Karpas-422 (cell line): ENCODE results near the gene CCDC57. TPM values are rescaled to one million over a fixed set of nuclear protein-coding genes. Genes with fewer than 3 reads are reported as not detected.
"Not testable (repeated sequence)": the region's sequence is repeated elsewhere in the genome, so short reads cannot be mapped to it uniquely, and the experiment has no call there.

Experiments used
- DNase-seq: peaks from one replicate; pipeline ENCODE4 v3.0.0-alpha.2; 2015
- H2AFZ ChIP-seq: fragments of 200-600 bp; sonication (generic); 2 replicates; pipeline ENCODE4 v1.6.1; 2014; ENCODE audit warnings: antibody characterized with exemption, low read length, mixed read lengths
- H3K27ac ChIP-seq: fragments of 200-600 bp; sonication (generic); 2 replicates; pipeline ENCODE4 v1.5.1; 2014; ENCODE audit warnings: mild to moderate bottlenecking, low read length, moderate library complexity
- H3K27me3 ChIP-seq: fragments of 200-600 bp; sonication (generic); 2 replicates; pipeline ENCODE4 v1.6.1; 2014; ENCODE audit warnings: low read length, mixed read lengths
- H3K36me3 ChIP-seq: fragments of 200-600 bp; sonication (generic); 2 replicates; pipeline ENCODE4 v1.6.1; 2014; ENCODE audit warnings: low read length, mixed read lengths; ENCODE audit not compliant: insufficient read depth
- H3K4me1 ChIP-seq: fragments of 200-600 bp; sonication (generic); 2 replicates; pipeline ENCODE4 v1.6.1; 2014; ENCODE audit warnings: mild to moderate bottlenecking, low read length, mixed read lengths
- H3K4me2 ChIP-seq: fragments of 200-600 bp; sonication (generic); 2 replicates; pipeline ENCODE4 v1.6.1; 2014; ENCODE audit warnings: low read length, low read depth, mild to moderate bottlenecking; ENCODE audit not compliant: poor library complexity, severe bottlenecking
- H3K4me3 ChIP-seq: fragments of 200-600 bp; sonication (generic); 2 replicates; pipeline ENCODE4 v1.5.1; 2014; ENCODE audit warnings: mild to moderate bottlenecking, antibody characterized with exemption, low read length, mixed read lengths
- H3K79me2 ChIP-seq: fragments of 200-600 bp; sonication (generic); 2 replicates; pipeline ENCODE4 v1.6.1; 2014; ENCODE audit warnings: mild to moderate bottlenecking, low read length, mixed read lengths
- H3K9ac ChIP-seq: fragments of 200-600 bp; sonication (generic); 2 replicates; pipeline ENCODE4 v1.6.0; 2014; ENCODE audit warnings: low read length
- H3K9me2 ChIP-seq: fragments of 200-600 bp; sonication (generic), shearing (Covaris generic); replicated peaks from 2 replicates; pipeline ENCODE4 v1.6.0; 2014; ENCODE audit warnings: mild to moderate bottlenecking, low read length, moderate library complexity; ENCODE audit not compliant: insufficient read depth
- H3K9me3 ChIP-seq: fragments of 300-700, 200-600 bp; sonication (generic); 2 replicates; pipeline ENCODE4 v1.6.1; 2014; ENCODE audit warnings: low read length, mixed read lengths
- H4K20me1 ChIP-seq: fragments of 200-600 bp; sonication (generic); 2 replicates; pipeline ENCODE4 v1.6.1; 2014; ENCODE audit warnings: mild to moderate bottlenecking, antibody characterized with exemption, low read length, low read depth; ENCODE audit not compliant: insufficient read depth
- total RNA-seq: library from RNA; depleted of rRNA; stranded (reverse); fragments of >200 nt; shearing (Covaris generic); gene quantifications from 2 replicates; pipeline ENCODE4 v1.2.3, GENCODE V29; 2014; ENCODE audit warnings: low replicate concordance; rRNA removed

Gene CCDC57, protein sequence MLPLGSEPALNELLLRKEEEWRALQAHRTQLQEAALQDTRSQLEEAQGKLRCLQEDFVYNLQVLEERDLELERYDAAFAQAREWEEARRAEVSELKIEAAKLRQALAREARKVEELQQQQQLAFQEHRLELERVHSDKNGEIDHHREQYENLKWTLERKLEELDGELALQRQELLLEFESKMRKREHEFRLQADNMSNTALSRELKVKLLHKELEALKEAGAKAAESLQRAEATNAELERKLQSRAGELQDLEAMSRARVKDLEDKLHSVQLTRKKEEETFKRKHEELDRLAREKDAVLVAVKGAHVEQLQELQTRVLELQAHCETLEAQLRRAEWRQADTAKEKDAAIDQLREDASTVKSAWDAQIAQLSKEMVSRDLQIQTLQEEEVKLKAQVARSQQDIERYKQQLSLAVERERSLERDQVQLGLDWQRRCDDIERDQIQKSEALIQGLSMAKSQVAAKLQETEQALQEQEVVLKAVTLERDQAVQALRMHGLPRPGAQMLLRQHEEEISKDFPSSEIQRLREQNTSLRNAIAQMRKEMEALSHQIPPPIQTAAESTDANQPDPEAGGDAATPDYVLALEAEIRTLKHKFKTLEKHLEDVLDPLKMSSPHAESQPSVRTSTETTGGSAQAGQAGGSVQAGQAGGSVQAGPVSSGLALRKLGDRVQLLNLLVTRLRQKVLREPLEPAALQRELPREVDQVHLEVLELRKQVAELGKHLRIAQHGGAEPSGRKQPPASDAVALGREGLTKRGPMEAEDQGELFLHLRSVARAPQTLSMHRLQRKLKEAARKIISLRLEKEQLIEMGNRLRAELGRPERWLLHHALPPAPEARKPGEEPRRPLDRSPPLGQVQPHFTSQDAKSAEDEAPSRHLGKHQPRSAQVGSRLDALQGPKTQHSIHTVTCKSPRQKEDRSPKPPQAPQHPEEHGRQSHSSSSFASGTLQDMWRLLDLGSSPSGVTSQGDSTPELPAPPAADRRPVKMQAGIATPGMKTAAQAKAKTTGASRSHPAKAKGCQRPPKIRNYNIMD
- total RNA-seq: 31.3 and 37.4 TPM in 2 replicates

DNA sequence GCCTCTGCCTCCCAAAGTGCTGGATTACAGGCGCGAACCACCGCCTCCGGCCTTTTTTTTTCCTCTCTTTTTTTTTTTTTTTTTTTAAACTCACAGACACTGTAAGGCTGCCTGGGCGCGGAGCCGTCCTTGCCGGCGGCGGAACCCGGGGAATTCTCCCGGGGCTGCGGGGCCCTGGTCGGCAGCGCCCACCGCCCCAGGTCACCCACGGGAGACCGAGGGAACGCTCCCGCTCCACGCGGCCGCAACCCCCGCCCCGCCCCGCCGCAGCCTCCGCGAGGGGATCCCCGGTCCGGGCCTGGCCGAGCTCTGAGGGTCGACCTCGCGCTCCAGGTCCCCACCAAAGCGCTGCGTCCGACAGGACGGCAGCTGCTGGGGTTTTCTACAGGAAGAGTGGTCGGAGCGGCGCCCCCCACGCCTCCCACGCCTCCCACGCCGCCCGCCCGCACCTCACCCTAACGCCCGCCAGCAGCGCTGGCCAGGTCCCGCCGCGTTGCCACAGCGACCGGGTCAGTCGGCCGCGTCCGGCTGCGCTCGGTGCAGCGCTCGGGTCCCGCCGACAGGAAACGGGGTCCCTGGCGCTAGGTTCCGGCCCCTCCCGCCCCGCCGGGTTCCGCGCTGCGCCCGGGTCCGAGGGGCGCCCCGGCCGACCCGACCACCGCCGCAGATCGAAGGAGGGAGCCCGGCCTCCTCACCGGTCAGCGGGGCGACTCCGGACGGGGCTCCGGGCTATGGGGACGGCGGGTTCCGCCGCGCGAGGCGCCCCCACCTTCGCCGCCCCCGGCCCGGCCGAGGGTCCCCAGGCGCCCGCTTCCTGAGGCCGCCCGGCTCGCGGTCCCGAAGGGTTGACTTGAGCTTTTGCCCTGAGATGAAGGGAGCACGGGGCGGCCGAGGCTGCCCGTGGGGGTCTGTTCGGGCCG lies at the start of gene CCDC57:
TSS of gene CCDC57 (minus strand) at position 512 of the 920 bp plus-strand sequence. CDS start 10,898 bp downstream, outside the sequence.
- Histone ChIP-seq H3K9ac (peak within 1 kb of the TSS; percentile 88), H4K20me1 (no peaks in the 10 kb centered on the region), H3K4me2 (peak within 1 kb of the TSS; percentile 85), H3K9me3 (no peaks in the 10 kb centered on the region), H3K27me3 (no peaks in the 10 kb centered on the region), H3K79me2 (no peaks in the 10 kb centered on the region), H3K36me3 (no peaks in the 10 kb centered on the region), H3K27ac (no peak within 1 kb of the TSS), H2AFZ (peak within 1 kb of the TSS; percentile 97), H3K4me1 (peaks cover 15% of the 10 kb centered on the region), H3K4me3 (peak within 1 kb of the TSS; percentile 93), H3K9me2 (no peaks in the 10 kb centered on the region)
- DNase-seq: peak; percentile 93

DNA sequence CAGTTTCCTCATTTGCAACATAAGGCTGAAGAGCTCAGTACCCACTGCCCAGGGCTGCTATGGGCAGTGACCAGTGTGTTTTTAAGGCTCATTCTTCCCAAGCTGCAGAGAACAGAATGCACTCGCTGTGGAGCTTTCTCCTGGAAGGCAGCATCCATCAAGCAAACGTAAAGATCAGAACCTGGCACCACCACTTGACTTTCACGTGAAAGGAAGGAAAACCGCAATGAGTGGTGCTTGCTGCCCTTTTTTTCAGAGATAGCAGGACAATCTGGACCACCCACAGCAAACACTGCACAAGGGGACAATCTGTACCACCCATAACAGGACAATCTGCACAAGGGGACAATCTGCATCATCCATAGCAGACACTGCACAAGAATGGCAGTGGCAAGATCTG lies 49.7 kb upstream of the CCDC57 start:
- Histone ChIP-seq H3K27ac (no peak overlapping the region), H2AFZ (no peak overlapping the region), H3K27me3 (no peaks in the 10 kb centered on the region), H3K4me2 (no peak overlapping the region), H4K20me1 (peaks cover 32% of the 10 kb centered on the region), H3K9ac (no peak overlapping the region), H3K36me3 (peaks cover 74% of the 10 kb centered on the region), H3K9me2 (no peaks in the 10 kb centered on the region), H3K79me2 (peaks cover 86% of the 10 kb centered on the region), H3K4me3 (no peak overlapping the region), H3K9me3 (no peaks in the 10 kb centered on the region), H3K4me1 (no peaks in the 10 kb centered on the region)
- DNase-seq: no peak

DNA sequence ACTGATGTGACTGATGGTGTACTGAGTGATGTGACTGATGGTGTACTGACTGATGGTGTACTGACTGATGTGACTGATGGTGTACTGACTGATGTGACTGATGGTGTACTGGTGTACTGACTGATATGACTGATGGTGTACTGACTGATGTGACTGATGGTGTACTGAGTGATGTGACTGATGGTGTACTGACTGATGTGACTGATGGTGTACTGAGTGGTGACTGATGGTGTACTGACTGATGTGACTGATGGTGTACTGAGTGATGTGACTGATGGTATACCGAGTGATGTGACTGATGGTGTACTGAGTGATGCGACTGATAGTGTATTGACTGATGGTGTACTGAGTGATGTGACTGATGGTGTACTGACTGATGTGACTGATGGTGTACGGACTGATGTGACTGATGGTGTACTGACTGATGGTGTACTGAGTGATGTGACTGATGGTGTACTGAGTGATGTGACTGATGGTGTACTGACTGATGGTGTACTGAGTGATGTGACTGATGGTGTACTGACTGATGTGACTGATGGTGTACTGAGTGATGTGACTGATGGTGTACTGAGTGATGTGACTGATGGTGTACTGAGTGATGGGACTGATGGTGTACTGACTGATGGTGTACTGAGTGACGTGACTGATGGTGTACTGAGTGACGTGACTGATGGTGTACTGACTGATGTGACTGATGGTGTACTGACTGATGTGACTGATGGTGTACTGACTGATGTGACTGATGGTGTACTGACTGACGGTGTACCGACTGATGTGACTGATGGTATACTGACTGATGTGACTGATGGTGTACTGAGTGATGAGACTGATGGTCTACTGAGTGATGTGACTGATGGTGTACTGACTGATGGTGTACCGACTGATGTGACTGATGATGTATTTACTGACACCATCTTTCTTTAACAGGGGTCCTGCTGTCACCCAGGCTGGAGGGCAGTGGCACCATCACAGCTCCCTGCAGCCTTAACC lies 47.6 kb upstream of the CCDC57 start:
- not testable (repeated sequence) for H3K4me3 ChIP-seq, H3K27me3 ChIP-seq, H3K9ac ChIP-seq, H3K27ac ChIP-seq, H3K9me2 ChIP-seq, H3K4me1 ChIP-seq, H3K9me3 ChIP-seq, DNase-seq, H2AFZ ChIP-seq, H3K4me2 ChIP-seq
- H3K79me2 ChIP-seq: peaks cover 82% of the 10 kb centered on the region
- peaks cover 21% of the 10 kb centered on the region for H4K20me1 ChIP-seq
- H3K36me3 ChIP-seq: peaks cover 86% of the 10 kb centered on the region

DNA sequence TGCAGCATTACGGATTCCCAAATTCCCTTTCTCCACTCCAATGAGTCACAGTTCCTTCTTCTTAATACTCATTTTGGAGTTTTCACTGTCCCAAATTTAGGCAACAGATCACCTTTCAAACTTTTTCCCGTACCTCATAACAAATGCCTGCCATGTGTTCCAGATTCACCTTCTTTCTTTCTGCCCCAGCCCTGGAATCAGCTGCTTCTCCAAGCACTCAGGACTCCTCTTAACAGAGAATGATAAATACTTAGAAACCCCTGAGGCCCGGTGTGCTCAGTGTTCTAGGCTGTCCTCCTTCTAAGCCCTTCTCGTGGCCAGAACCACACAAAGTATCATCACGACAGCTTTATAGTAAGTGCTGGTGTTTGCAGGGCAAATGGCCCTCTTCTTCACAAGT lies 45.9 kb upstream of the CCDC57 start:
- H3K36me3 ChIP-seq: peaks cover 75% of the 10 kb centered on the region
- H3K9me2 ChIP-seq: no peaks in the 10 kb centered on the region
- H3K4me1 ChIP-seq: no peaks in the 10 kb centered on the region
- no peak overlapping the region for H3K4me3 ChIP-seq
- H3K27me3 ChIP-seq: no peaks in the 10 kb centered on the region
- H3K79me2 ChIP-seq: peaks cover 74% of the 10 kb centered on the region
- no peak overlapping the region for H3K9ac ChIP-seq
- H3K9me3 ChIP-seq: no peaks in the 10 kb centered on the region
- H4K20me1 ChIP-seq: peaks cover 18% of the 10 kb centered on the region
- H2AFZ ChIP-seq: no peak overlapping the region
- H3K4me2 ChIP-seq: no peak overlapping the region
- DNase-seq: no peak
- no peak overlapping the region for H3K27ac ChIP-seq

DNA sequence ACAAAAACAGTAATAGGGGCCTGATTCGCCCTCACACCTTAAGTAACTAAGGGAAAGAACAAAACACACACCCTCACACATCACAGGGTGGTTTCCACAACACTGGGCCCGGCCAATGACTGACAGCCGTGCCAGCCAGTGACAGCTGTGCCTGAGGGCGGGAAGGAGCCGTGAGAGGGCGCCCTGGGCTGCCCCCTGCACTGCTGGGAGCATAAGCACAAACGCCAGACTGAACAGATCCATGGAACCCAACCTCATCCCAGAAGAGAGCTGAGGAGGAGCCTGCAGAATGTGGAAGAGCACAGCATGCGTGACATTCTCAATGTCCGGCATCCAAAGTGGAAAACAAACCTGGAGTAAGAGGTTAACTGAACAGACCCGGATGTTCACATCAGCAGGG lies 44.8 kb upstream of the CCDC57 start:
- Histone ChIP-seq H3K4me1 (no peaks in the 10 kb centered on the region), H4K20me1 (peaks cover 21% of the 10 kb centered on the region), H3K4me3 (no peak overlapping the region), H3K4me2 (no peak overlapping the region), H3K9me2 (no peaks in the 10 kb centered on the region), H3K36me3 (peaks cover 73% of the 10 kb centered on the region), H3K27ac (no peak overlapping the region), H3K9ac (no peak overlapping the region), H2AFZ (no peak overlapping the region), H3K79me2 (peaks cover 63% of the 10 kb centered on the region), H3K27me3 (no peaks in the 10 kb centered on the region), H3K9me3 (no peaks in the 10 kb centered on the region)
- no peak for DNase-seq

DNA sequence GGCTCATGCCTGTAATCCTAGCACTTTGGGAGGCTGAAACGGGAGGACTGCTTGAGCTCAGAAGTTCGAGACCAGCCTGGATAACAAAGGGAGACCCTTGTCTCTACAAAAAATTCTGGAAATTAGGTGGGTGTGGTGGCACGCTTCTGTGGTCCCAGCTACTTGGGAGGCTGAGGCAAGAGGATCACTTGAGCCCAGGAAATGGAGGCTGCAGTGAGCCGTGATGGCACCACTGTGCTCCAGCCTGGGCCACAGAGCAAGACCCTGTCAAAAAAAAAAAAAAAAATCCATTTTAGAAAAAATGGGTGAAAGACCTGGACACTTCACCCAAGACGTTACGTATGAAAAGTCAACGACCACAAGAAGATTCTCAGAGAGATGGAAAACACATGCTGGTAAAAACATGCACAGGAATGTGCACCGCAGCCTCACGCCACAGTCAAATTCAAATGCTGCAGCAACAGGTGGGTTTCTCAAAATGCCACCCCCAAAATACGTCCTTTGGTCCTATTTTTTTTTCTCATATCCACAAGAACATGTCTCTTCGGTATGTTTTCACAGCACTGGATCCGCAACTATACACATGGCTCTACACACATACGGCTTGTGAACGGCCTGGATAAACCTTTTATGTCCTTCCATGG lies 43.7 kb upstream of the CCDC57 start:
- H3K79me2 ChIP-seq: peaks cover 53% of the 10 kb centered on the region
- no peak overlapping the region for H3K4me2 ChIP-seq
- H3K9me2 ChIP-seq: no peaks in the 10 kb centered on the region
- H3K36me3 ChIP-seq: peaks cover 67% of the 10 kb centered on the region
- H3K9ac ChIP-seq: no peak overlapping the region
- no peaks in the 10 kb centered on the region for H3K4me1 ChIP-seq
- H3K4me3 ChIP-seq: no peak overlapping the region
- no peak overlapping the region for H2AFZ ChIP-seq
- no peak overlapping the region for H3K27ac ChIP-seq
- no peak for DNase-seq
- H4K20me1 ChIP-seq: peaks cover 21% of the 10 kb centered on the region
- no peaks in the 10 kb centered on the region for H3K9me3 ChIP-seq
- no peaks in the 10 kb centered on the region for H3K27me3 ChIP-seq
